K562 (cell line): ENCODE measurements around the gene BLTP2. TPM values are rescaled to one million over a fixed set of nuclear protein-coding genes. Genes with fewer than 3 reads are reported as not detected.
A peak's percentile ranks its signal among the peaks of the same experiment; 100 is the strongest.

ENCODE experiments used
- ELF1 ChIP-seq: fragments of 200-800 bp; sonication (Bioruptor generic); IDR thresholded peaks from 2 replicates; pipeline ENCODE4 v1.6.1; 2016; ENCODE audit warnings: missing genetic modification characterization, missing compliant biosample characterization
- PCBP1 ChIP-seq: fragments of 200-400 bp; formaldehyde crosslinking; IDR thresholded peaks from 2 replicates; pipeline ENCODE4 v1.6.1; 2018; ENCODE audit warnings: mild to moderate bottlenecking, low read depth, low read length; ENCODE audit not compliant: poor library complexity, severe bottlenecking
- PHB2 ChIP-seq: fragments of 450-650 bp; IDR thresholded peaks from 2 replicates; pipeline ENCODE4 v1.6.1; 2017; ENCODE audit warnings: low read depth
- ZBTB2 ChIP-seq: fragments of 450-650 bp; IDR thresholded peaks from 2 replicates; pipeline ENCODE4 v1.6.1; 2016; ENCODE audit warnings: antibody characterized with exemption
- ZNF232 ChIP-seq: sonication (generic); formaldehyde crosslinking; IDR thresholded peaks from 2 replicates; pipeline ENCODE4 v1.8.0; 2022; ENCODE audit warnings: mild to moderate bottlenecking, missing genetic modification reagents
- polyA plus RNA-seq, 8 experiments: library from polyadenylated mRNA; depleted of rRNA in 4 of 8; stranded (reverse) in 5 of 8; unstranded in 3 of 8; fragments of >200 nt; fragmentation: Nextera tagmentation in 2 of 8; fragmentation: Illumina TruSeq in 1 of 8; extraction: Ambion mirVana in 2 of 8; extraction: Trizol in 1 of 8; gene quantifications; 2 replicates each; pipeline versions ENCODE4 v1.2.1 to v1.2.3, GENCODE V29; 2011 to 2014; ENCODE audit warnings: inconsistent platforms in 1 of 8, missing spikeins in 1 of 8
- total RNA-seq, 7 experiments: library from RNA; depleted of rRNA in 6 of 7; stranded (reverse); fragments of >200 nt in 6 of 7; fragmentation: Illumina TruSeq in 2 of 7; extraction: Trizol in 2 of 7; gene quantifications; 2 replicates each; pipeline versions ENCODE4 v1.2.1 to v1.2.3, GENCODE V29; 2011 to 2021; ENCODE audit warnings: low replicate concordance in 1 of 7
- TF ChIP-seq, protein P1 (sequence below), 2 experiments: fragments of 450-650 bp; formaldehyde crosslinking in 1 of 2; IDR thresholded peaks; 2 replicates each; pipeline versions ENCODE4 v1.4.0 to v1.6.1; 2014 to 2020; ENCODE audit warnings: mild to moderate bottlenecking in 2 of 2, borderline replicate concordance in 1 of 2, low read depth in 1 of 2
- TF ChIP-seq, protein P2 (sequence below): fragments of 250-450 bp; sonication (Bioruptor Pico); IDR thresholded peaks from 2 replicates; pipeline ENCODE4 v1.5.0; 2021; ENCODE audit warnings: mild to moderate bottlenecking, borderline replicate concordance
- TF ChIP-seq, protein P3 (sequence below): fragments of 200-800 bp; sonication (Bioruptor generic); IDR thresholded peaks from 2 replicates; pipeline ENCODE4 v1.6.1; 2017; ENCODE audit warnings: missing genetic modification characterization, missing compliant biosample characterization
- TF ChIP-seq, protein P4 (sequence below), 2 experiments: IDR thresholded peaks; 2 replicates each; pipeline ENCODE4 v1.6.1; 2011; ENCODE audit warnings: borderline replicate concordance in 1 of 2, control low read depth in 1 of 2, low read depth in 1 of 2, low read length in 1 of 2, mild to moderate bottlenecking in 1 of 2, mixed read lengths in 1 of 2, moderate library complexity in 1 of 2; ENCODE audit not compliant: insufficient read depth in 1 of 2, insufficient read length in 1 of 2, poor library complexity in 1 of 2, severe bottlenecking in 1 of 2; ENCODE audit errors: extremely low read depth in 1 of 2

Gene BLTP2
- total and polyA plus RNA-seq, 9 of the 15 experiments (the other 6 are each of a cell fraction or from before 2014, with no cell fraction given), result 14.7 to 174 (median 103) TPM

- TF ChIP-seq, protein P1, sequence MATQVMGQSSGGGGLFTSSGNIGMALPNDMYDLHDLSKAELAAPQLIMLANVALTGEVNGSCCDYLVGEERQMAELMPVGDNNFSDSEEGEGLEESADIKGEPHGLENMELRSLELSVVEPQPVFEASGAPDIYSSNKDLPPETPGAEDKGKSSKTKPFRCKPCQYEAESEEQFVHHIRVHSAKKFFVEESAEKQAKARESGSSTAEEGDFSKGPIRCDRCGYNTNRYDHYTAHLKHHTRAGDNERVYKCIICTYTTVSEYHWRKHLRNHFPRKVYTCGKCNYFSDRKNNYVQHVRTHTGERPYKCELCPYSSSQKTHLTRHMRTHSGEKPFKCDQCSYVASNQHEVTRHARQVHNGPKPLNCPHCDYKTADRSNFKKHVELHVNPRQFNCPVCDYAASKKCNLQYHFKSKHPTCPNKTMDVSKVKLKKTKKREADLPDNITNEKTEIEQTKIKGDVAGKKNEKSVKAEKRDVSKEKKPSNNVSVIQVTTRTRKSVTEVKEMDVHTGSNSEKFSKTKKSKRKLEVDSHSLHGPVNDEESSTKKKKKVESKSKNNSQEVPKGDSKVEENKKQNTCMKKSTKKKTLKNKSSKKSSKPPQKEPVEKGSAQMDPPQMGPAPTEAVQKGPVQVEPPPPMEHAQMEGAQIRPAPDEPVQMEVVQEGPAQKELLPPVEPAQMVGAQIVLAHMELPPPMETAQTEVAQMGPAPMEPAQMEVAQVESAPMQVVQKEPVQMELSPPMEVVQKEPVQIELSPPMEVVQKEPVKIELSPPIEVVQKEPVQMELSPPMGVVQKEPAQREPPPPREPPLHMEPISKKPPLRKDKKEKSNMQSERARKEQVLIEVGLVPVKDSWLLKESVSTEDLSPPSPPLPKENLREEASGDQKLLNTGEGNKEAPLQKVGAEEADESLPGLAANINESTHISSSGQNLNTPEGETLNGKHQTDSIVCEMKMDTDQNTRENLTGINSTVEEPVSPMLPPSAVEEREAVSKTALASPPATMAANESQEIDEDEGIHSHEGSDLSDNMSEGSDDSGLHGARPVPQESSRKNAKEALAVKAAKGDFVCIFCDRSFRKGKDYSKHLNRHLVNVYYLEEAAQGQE (IDR thresholded peaks at IDR 0.05; ENCODE audit: borderline replicate concordance), result no peak
- TF ChIP-seq, protein P1 (CRISPR knock-in tag; IDR thresholded peaks at IDR 0.05; ENCODE audit: low read depth), result peak; percentile 66
- TF ChIP-seq ELF1 (tag), result 0 out of 2 replicates have a peak, but pooled peaks have one; percentile 59
- TF ChIP-seq PHB2, result no peak
- peak; percentile 74 for TF ChIP-seq PCBP1
- peak; percentile 32; the same call in 1 of the 2 replicates for TF ChIP-seq ZBTB2
- no peak for TF ChIP-seq ZNF232 (CRISPR knock-in tag)
- TF ChIP-seq, protein P2, sequence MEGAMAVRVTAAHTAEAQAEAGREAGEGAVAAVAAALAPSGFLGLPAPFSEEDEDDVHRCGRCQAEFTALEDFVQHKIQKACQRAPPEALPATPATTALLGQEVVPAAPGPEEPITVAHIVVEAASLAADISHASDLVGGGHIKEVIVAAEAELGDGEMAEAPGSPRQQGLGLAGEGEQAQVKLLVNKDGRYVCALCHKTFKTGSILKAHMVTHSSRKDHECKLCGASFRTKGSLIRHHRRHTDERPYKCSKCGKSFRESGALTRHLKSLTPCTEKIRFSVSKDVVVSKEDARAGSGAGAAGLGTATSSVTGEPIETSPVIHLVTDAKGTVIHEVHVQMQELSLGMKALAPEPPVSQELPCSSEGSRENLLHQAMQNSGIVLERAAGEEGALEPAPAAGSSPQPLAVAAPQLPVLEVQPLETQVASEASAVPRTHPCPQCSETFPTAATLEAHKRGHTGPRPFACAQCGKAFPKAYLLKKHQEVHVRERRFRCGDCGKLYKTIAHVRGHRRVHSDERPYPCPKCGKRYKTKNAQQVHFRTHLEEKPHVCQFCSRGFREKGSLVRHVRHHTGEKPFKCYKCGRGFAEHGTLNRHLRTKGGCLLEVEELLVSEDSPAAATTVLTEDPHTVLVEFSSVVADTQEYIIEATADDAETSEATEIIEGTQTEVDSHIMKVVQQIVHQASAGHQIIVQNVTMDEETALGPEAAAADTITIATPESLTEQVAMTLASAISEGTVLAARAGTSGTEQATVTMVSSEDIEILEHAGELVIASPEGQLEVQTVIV (CRISPR knock-in tag), result no peak
- TF ChIP-seq, protein P3, sequence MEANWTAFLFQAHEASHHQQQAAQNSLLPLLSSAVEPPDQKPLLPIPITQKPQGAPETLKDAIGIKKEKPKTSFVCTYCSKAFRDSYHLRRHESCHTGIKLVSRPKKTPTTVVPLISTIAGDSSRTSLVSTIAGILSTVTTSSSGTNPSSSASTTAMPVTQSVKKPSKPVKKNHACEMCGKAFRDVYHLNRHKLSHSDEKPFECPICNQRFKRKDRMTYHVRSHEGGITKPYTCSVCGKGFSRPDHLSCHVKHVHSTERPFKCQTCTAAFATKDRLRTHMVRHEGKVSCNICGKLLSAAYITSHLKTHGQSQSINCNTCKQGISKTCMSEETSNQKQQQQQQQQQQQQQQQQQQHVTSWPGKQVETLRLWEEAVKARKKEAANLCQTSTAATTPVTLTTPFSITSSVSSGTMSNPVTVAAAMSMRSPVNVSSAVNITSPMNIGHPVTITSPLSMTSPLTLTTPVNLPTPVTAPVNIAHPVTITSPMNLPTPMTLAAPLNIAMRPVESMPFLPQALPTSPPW (CRISPR knock-in tag), result peak; percentile 94
- TF ChIP-seq, protein P4, sequence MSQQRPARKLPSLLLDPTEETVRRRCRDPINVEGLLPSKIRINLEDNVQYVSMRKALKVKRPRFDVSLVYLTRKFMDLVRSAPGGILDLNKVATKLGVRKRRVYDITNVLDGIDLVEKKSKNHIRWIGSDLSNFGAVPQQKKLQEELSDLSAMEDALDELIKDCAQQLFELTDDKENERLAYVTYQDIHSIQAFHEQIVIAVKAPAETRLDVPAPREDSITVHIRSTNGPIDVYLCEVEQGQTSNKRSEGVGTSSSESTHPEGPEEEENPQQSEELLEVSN (IDR thresholded peaks at IDR 0.05; ENCODE audit: borderline replicate concordance in 1 of 2, extremely low read depth in 1 of 2, insufficient read depth in 1 of 2, insufficient read length in 1 of 2, low read depth in 1 of 2, low read length in 1 of 2, poor library complexity in 1 of 2, severe bottlenecking in 1 of 2), result peak; percentile 79 to 82
Measured at GRCh38 chr17:28644787-28645575, at the start of gene BLTP2 (continued).
